ENCODE results near the gene KRT84.

- TF ChIP-seq ZNF24 (tag by site-specific recombination; IDR thresholded peaks at IDR 0.05): no peak
- no peak for TF ChIP-seq ZNF692 (tag by site-specific recombination; IDR thresholded peaks at IDR 0.05)
- no peak for TF ChIP-seq ZNF146 (tag by site-specific recombination; IDR thresholded peaks at IDR 0.05)
- TF ChIP-seq, protein P1, sequence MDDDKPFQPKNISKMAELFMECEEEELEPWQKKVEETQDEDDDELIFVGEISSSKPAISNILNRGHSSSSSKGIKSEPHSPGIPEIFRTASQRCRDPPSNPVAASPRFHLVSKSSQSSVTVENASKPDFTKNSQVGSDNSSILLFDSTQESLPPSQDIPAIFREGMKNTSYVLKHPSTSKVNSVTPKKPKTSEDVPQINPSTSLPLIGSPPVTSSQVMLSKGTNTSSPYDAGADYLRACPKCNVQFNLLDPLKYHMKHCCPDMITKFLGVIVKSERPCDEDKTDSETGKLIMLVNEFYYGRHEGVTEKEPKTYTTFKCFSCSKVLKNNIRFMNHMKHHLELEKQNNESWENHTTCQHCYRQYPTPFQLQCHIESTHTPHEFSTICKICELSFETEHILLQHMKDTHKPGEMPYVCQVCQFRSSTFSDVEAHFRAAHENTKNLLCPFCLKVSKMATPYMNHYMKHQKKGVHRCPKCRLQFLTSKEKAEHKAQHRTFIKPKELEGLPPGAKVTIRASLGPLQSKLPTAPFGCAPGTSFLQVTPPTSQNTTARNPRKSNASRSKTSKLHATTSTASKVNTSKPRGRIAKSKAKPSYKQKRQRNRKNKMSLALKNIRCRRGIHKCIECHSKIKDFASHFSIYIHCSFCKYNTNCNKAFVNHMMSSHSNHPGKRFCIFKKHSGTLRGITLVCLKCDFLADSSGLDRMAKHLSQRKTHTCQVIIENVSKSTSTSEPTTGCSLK (tag by site-specific recombination; IDR thresholded peaks at IDR 0.05): no peak
- TF ChIP-seq, protein P2, sequence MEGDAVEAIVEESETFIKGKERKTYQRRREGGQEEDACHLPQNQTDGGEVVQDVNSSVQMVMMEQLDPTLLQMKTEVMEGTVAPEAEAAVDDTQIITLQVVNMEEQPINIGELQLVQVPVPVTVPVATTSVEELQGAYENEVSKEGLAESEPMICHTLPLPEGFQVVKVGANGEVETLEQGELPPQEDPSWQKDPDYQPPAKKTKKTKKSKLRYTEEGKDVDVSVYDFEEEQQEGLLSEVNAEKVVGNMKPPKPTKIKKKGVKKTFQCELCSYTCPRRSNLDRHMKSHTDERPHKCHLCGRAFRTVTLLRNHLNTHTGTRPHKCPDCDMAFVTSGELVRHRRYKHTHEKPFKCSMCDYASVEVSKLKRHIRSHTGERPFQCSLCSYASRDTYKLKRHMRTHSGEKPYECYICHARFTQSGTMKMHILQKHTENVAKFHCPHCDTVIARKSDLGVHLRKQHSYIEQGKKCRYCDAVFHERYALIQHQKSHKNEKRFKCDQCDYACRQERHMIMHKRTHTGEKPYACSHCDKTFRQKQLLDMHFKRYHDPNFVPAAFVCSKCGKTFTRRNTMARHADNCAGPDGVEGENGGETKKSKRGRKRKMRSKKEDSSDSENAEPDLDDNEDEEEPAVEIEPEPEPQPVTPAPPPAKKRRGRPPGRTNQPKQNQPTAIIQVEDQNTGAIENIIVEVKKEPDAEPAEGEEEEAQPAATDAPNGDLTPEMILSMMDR (tag by site-specific recombination; IDR thresholded peaks at IDR 0.05): no peak
These were observed 26.7 kb downstream of the KRT84 start for GRCh38 chr12:52358575-52359350.

Data from HEK293 (cell line).